ENCODE data around the gene TMEM51. TPM values are rescaled to one million over a fixed set of nuclear protein-coding genes. Genes with fewer than 3 reads are reported as not detected.
A peak's percentile ranks its signal among the peaks of the same experiment; 100 is the strongest.

Gene TMEM51
- total and polyA plus RNA-seq, 2 of the 4 experiments (the other 2 are of a cell fraction): 2.7 to 10.2 TPM

DNA sequence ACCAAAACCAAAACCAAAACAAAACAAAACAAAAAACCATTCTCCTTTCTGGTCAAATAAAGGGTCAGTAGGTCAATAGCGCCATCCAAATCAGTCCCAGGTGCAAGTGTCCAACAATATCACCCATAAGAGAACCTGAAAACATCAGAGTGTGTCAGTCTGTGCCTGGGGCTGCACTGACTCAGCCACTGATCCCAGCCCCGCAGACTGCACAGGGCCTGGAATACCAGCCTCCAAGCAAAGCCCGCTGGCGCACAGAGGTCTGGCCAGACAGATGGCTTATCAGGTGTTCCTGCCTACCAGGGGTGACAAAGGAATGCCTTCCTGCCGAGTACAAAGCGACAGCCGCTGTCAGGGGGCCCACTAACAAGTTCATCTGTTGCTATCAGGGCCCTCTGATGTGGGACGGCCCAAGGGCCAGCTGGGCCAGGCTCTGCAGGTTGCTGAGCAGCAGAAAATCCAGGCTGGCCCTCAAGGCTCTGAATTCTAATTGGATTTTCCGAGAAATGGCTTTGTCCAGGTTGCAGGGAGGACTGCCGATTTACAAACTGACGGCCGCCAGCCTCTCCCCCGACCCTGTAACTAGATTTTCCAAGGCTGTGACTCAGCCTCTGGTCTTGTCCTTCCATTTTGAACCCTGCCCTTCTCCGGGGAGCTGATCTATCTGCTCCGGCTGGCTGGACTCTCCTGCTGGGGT, 13.7 kb upstream of the TMEM51 start:
- H3K9me1 ChIP-seq (ENCODE audit: insufficient read depth, low read length): no peaks in the 10 kb centered on the region
- H3K56ac ChIP-seq (ENCODE audit: extremely low read depth, insufficient read depth, low read length): no peak overlapping the region
- no peaks in the 10 kb centered on the region for H3K9me3 ChIP-seq (ENCODE audit: control insufficient read depth, insufficient read depth, low read length)
- DNase-seq: peak; percentile 6
- no peak overlapping the region for H3K27ac ChIP-seq (ENCODE audit: insufficient read depth, low read length)
- H2BK20ac ChIP-seq (ENCODE audit: low read depth, low read length): no peak overlapping the region
- H3K14ac ChIP-seq (replicated peaks; ENCODE audit: low read depth, low read length): no peak overlapping the region
- no peak overlapping the region for H4K91ac ChIP-seq (ENCODE audit: insufficient read depth, low read depth, low read length)
- no peak overlapping the region for H2BK120ac ChIP-seq (ENCODE audit: low read depth, low read length)
- POLR2A ChIA-PET (ENCODE audit: unreplicated experiment): no interaction called here
- H3K27me3 ChIP-seq (ENCODE audit: control insufficient read depth, insufficient read depth, low read length): peaks cover 4% of the 10 kb centered on the region; the same call in 1 of the 2 replicates
- intact Hi-C loops (cut with micrococcal nuclease) (no loop called here), dilution Hi-C loops (cut with HindIII; ENCODE audit: low sequenced_read_pairs, unreplicated experiment) (no loop called here), in situ Hi-C loops (cut with MboI; ENCODE audit: low sequenced_read_pairs) (no loop called here)
- H2AFZ ChIP-seq (replicated peaks; ENCODE audit: low read length, poor library complexity): no peak overlapping the region
- no peaks in the 10 kb centered on the region for H3K79me1 ChIP-seq (ENCODE audit: low read depth in 1 of 2, low read length in 2 of 2)
- CTCF ChIA-PET: interaction anchor here (1.1 kb wide), 1 partner anchor 11 kb away, joined by 3 read pairs; no protein-coding TSS in a partner anchor
- H4K5ac ChIP-seq (ENCODE audit: low read depth, low read length): no peak overlapping the region
- no peaks in the 10 kb centered on the region; the same call in 1 of the 2 replicates for H3K4me1 ChIP-seq (ENCODE audit: control insufficient read depth, insufficient read depth, low read length)
- no peak for TF ChIP-seq NFE2L2 (IDR thresholded peaks at IDR 0.05; ENCODE audit: low read depth, low read length)
- no peak for TF ChIP-seq CHD1 (IDR thresholded peaks at IDR 0.05; ENCODE audit: low read depth, low read length)
- no peak for TF ChIP-seq MAZ (IDR thresholded peaks at IDR 0.05; ENCODE audit: borderline replicate concordance, low read depth, low read length)
- no peak for TF ChIP-seq POLR2A (IDR thresholded peaks at IDR 0.05; ENCODE audit: low read depth, low read length)
- no peak for TF ChIP-seq MAFK (IDR thresholded peaks at IDR 0.05; ENCODE audit: low read depth, low read length)
- no peak for TF ChIP-seq CEBPB (IDR thresholded peaks at IDR 0.05; ENCODE audit: low read depth, low read length)
- no peak for TF ChIP-seq RCOR1 (IDR thresholded peaks at IDR 0.05; ENCODE audit: insufficient replicate concordance, low read length)
- TF ChIP-seq, protein P1, sequence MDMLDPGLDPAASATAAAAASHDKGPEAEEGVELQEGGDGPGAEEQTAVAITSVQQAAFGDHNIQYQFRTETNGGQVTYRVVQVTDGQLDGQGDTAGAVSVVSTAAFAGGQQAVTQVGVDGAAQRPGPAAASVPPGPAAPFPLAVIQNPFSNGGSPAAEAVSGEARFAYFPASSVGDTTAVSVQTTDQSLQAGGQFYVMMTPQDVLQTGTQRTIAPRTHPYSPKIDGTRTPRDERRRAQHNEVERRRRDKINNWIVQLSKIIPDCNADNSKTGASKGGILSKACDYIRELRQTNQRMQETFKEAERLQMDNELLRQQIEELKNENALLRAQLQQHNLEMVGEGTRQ (IDR thresholded peaks at IDR 0.05; ENCODE audit: low read depth, low read length): no peak
- no peak for TF ChIP-seq RFX5 (IDR thresholded peaks at IDR 0.05; ENCODE audit: low read depth, low read length)
- no peak overlapping the region for H3K23ac ChIP-seq (ENCODE audit: low read depth, low read length)
- no peak overlapping the region for H3K4ac ChIP-seq (ENCODE audit: low read depth, low read length)
- no peaks in the 10 kb centered on the region for H3K36me3 ChIP-seq (ENCODE audit: control insufficient read depth, insufficient read depth, low read length)
- no peak overlapping the region for H4K8ac ChIP-seq (ENCODE audit: low read depth in 2 of 2, low read length in 2 of 2)
- no peaks in the 10 kb centered on the region for H4K20me1 ChIP-seq (ENCODE audit: insufficient read depth, low read length)
- no peak overlapping the region for H2BK5ac ChIP-seq (ENCODE audit: low read depth, low read length, poor library complexity, severe bottlenecking)
- no peak overlapping the region for H2BK15ac ChIP-seq (ENCODE audit: low read depth, low read length)
- WGBS, 2 experiments (ENCODE audit: extremely low coverage in 2 of 2, insufficient read length in 1 of 2): 62% methylated on average over 7 of the region's 15 CpGs; no CpG with 5 or more reads in 1 of the 2 experiments
- H3K4me2 ChIP-seq (ENCODE audit: low read depth, low read length): no peak overlapping the region
- no peak overlapping the region for H2AK9ac ChIP-seq (replicated peaks; ENCODE audit: low read depth, low read length, poor library complexity)
- no peak overlapping the region for H3K18ac ChIP-seq (ENCODE audit: low read depth, low read length)
- no peak overlapping the region for H2AK5ac ChIP-seq (ENCODE audit: low read depth, low read length)
- BruUV-seq (replicated peaks): no TSS peak
- H3K4me3 ChIP-seq (ENCODE audit: insufficient read depth, low read depth, low read length): no peak overlapping the region
- no peak for ATAC-seq (ENCODE audit: low read depth)
- no peak overlapping the region for H3K9ac ChIP-seq (ENCODE audit: low read depth, low read length)

Measured in IMR-90 (cell line).